T-cell (primary cell): ENCODE results near the gene COL15A1. TPM values are rescaled to one million over a fixed set of nuclear protein-coding genes. Genes with fewer than 3 reads are reported as not detected.

ENCODE experiments used
- ATAC-seq, 4 experiments: fragments of 200-7000 bp in 3 of 4; fragments of 150-1000 bp in 1 of 4; cut with Tn5 transposase; replicated peaks in 1 of 4; 1 replicate in 3 of 4; 2 replicates in 1 of 4; pipeline ENCODE4 v1.10.0; 2021; ENCODE audit warnings: moderate library complexity in 3 of 4, mild to moderate bottlenecking in 2 of 4, moderate number of reproducible peaks in 1 of 4
- CTCF ChIA-PET, 2 donors: fragments of 300-600 bp; sonication (Branson Sonifier 250); formaldehyde crosslinking; loops; one replicate each; lab custom pipeline; 2022; ENCODE audit warnings: antibody characterized with exemption in 2 of 2; lab: Charles Lee
- POLR2A ChIA-PET, 2 donors: fragments of 300-600 bp; sonication (Branson Sonifier 250); formaldehyde crosslinking; loops; one replicate each; lab custom pipeline; 2022; ENCODE audit warnings: antibody characterized with exemption in 2 of 2; lab: Charles Lee
- DNase-seq, 35 experiments: peaks; one replicate each; pipeline versions ENCODE4 v3.0.0 to v3.0.0-alpha.2; 2013 to 2023
- H3K27ac ChIP-seq: one replicate; pipeline ENCODE4 v1.5.1; 2013; ENCODE audit warnings: low read length
- H3K27me3 ChIP-seq, 2 experiments: replicated peaks in 1 of 2; 1 replicate in 1 of 2; 2 replicates in 1 of 2; pipeline versions ENCODE4 v1.6.1 to v1.7.0; 2013; ENCODE audit warnings: low read length in 1 of 2, mixed read lengths in 1 of 2; ENCODE audit not compliant: control insufficient read depth in 2 of 2, insufficient read depth in 2 of 2; ENCODE audit errors: extremely low read depth in 1 of 2
- H3K36me3 ChIP-seq, 2 donors: 1 replicate in 1 of 2; 2 replicates in 1 of 2; pipeline versions ENCODE4 v1.6.1 to v1.7.0; 2013; ENCODE audit warnings: low read length in 1 of 2; ENCODE audit not compliant: control insufficient read depth in 2 of 2, insufficient read depth in 1 of 2; ENCODE audit errors: extremely low read depth in 1 of 2
- H3K4me1 ChIP-seq, 2 experiments: 1 replicate in 1 of 2; 2 replicates in 1 of 2; pipeline versions ENCODE4 v1.6.1 to v1.7.0; 2013; ENCODE audit warnings: low read length in 2 of 2, mixed read lengths in 1 of 2; ENCODE audit not compliant: insufficient read depth in 2 of 2, control insufficient read depth in 1 of 2; ENCODE audit errors: extremely low read depth in 1 of 2
- H3K4me3 ChIP-seq, 2 donors: 1 replicate in 1 of 2; 2 replicates in 1 of 2; pipeline versions ENCODE4 v1.5.1 to v1.7.0; 2013; ENCODE audit warnings: mild to moderate bottlenecking in 2 of 2, low read length in 1 of 2, moderate library complexity in 1 of 2; ENCODE audit not compliant: control insufficient read depth in 1 of 2; ENCODE audit errors: extremely low read depth in 1 of 2
- H3K9me3 ChIP-seq: 2 replicates; pipeline ENCODE4 v1.7.0; 2013
- H3K27ac Mint-ChIP-seq, 2 donors: one replicate each; pipeline ENCODE4 v1.8.0; 2020 to 2021; ENCODE audit warnings: mild to moderate bottlenecking in 2 of 2, mixed read lengths in 2 of 2
- H3K27me3 Mint-ChIP-seq, 2 donors: one replicate each; pipeline ENCODE4 v1.8.0; 2021 to 2022; ENCODE audit warnings: mixed read lengths in 2 of 2
- H3K36me3 Mint-ChIP-seq: one replicate; pipeline ENCODE4 v1.8.0; 2021; ENCODE audit warnings: mixed read lengths
- H3K4me1 Mint-ChIP-seq, 3 donors: one replicate each; pipeline ENCODE4 v1.8.0; 2020 to 2022; ENCODE audit warnings: mixed read lengths in 3 of 3, mild to moderate bottlenecking in 1 of 3
- H3K4me3 Mint-ChIP-seq, 3 donors: one replicate each; pipeline ENCODE4 v1.8.0; 2020 to 2022; ENCODE audit warnings: mild to moderate bottlenecking in 3 of 3, mixed read lengths in 3 of 3, moderate library complexity in 3 of 3
- H3K9me3 Mint-ChIP-seq, 3 donors: one replicate each; pipeline ENCODE4 v1.8.0; 2020 to 2022; ENCODE audit warnings: mixed read lengths in 3 of 3
- WGBS: methylation state at CpG from one replicate; pipeline ENCODE4 v1.1.5; 2013; ENCODE audit warnings: missing lambda C conversion rate; ENCODE audit not compliant: insufficient coverage; 5-methylcytosine and 5-hydroxymethylcytosine counted together
- total RNA-seq, 35 experiments: library from RNA in 6 of 35; stranded (reverse) in 6 of 35; fragments of 120-200 nt in 1 of 35; gene quantifications; one replicate each; pipeline versions ENCODE4 v1.2.1 to v1.2.4 and lab custom pipeline; 2013 to 2026

COL15A1 gene
- total RNA-seq, 5 donors from 2014 or later (not counting 1 experiment from before 2014, with no cell fraction given), result 0.15 to 0.20 (median 0.19) TPM; not detected in 2

GRCh38 chr9:98978231-98978681, 34.5 kb downstream of the COL15A1 start:
- CTCF ChIA-PET, result interaction anchor here (0.5 to 0.6 kb wide), 5 partner anchors 28 to 1464 kb away, joined by 3 read pairs; no protein-coding TSS in a partner anchor
- no peak overlapping the region for H3K27ac Mint-ChIP-seq
- Histone ChIP-seq H3K27me3 (peaks cover 3 to 37% of the 10 kb centered on the region in 2 experiments), H3K9me3 (no peaks in the 10 kb centered on the region), H3K4me3 (no peak overlapping the region), H3K27ac (no peak overlapping the region), H3K4me1 (peaks cover 5 to 9% of the 10 kb centered on the region in 2 experiments), H3K36me3 (no peaks in the 10 kb centered on the region)
- no peak for DNase-seq
- H3K36me3 Mint-ChIP-seq, result no peaks in the 10 kb centered on the region
- no peak for ATAC-seq
- H3K4me1 Mint-ChIP-seq, result peaks cover 5 to 12% (median 9%) of the 10 kb centered on the region in 3 donors
- no peak overlapping the region for H3K4me3 Mint-ChIP-seq
- H3K9me3 Mint-ChIP-seq, result no peaks in the 10 kb centered on the region
- POLR2A ChIA-PET, result no interaction called here
- peaks cover 6 to 13% of the 10 kb centered on the region in 2 donors for H3K27me3 Mint-ChIP-seq
- WGBS, result 72% methylated on average over 2 of the region's 5 CpGs

GRCh38 chr9:98980291-98980690, 36.6 kb downstream of the COL15A1 start:
- ChIA-PET POLR2A (interaction anchor here in 1 of 2 donors (0.8 kb wide), 1 partner anchor 302 kb away, joined by 3 read pairs; no protein-coding TSS in a partner anchor), CTCF (interaction anchor here in 1 of 2 donors (0.6 kb wide), 1 partner anchor 180 kb away, joined by 3 read pairs; no protein-coding TSS in a partner anchor)
- Histone ChIP-seq H3K4me3 (no peak overlapping the region), H3K9me3 (no peaks in the 10 kb centered on the region), H3K36me3 (no peaks in the 10 kb centered on the region), H3K27me3 (peaks cover 3 to 27% of the 10 kb centered on the region in 2 experiments), H3K27ac (no peak overlapping the region), H3K4me1 (peaks cover 1 to 5% of the 10 kb centered on the region in 2 experiments)
- 85% methylated on average over 4 of the region's 5 CpGs for WGBS
- Mint-ChIP-seq H3K9me3 (no peaks in the 10 kb centered on the region), H3K27me3 (peaks cover 6% of the 10 kb centered on the region in 2 donors), H3K4me3 (no peak overlapping the region), H3K4me1 (peaks cover 5 to 6% (median 6%) of the 10 kb centered on the region in 3 donors), H3K36me3 (no peaks in the 10 kb centered on the region), H3K27ac (no peak overlapping the region)
- DNase-seq, result no peak
- ATAC-seq, result no peak

GRCh38 chr9:98983295-98984268, 39.9 kb downstream of the COL15A1 start:
- no peak for ATAC-seq
- no peaks in the 10 kb centered on the region for H3K9me3 ChIP-seq
- H3K27me3 ChIP-seq, result peaks cover 0 to 10% of the 10 kb centered on the region in 2 experiments
- WGBS, result 90% methylated on average over 8 of the region's 15 CpGs
- CTCF ChIA-PET, result no interaction called here
- Mint-ChIP-seq H3K27ac (no peak overlapping the region), H3K36me3 (no peaks in the 10 kb centered on the region), H3K4me3 (no peak overlapping the region), H3K9me3 (no peaks in the 10 kb centered on the region), H3K4me1 (no peaks in the 10 kb centered on the region), H3K27me3 (peaks cover 0 to 1% of the 10 kb centered on the region in 2 donors)
- no peaks in the 10 kb centered on the region for H3K36me3 ChIP-seq
- no peak overlapping the region for H3K27ac ChIP-seq
- H3K4me3 ChIP-seq, result no peak overlapping the region
- DNase-seq, result no peak
- no peaks in the 10 kb centered on the region for H3K4me1 ChIP-seq
- POLR2A ChIA-PET, result no interaction called here

- Mint-ChIP-seq H3K27ac (no peak overlapping the region), H3K4me1 (no peaks in the 10 kb centered on the region), H3K36me3 (no peaks in the 10 kb centered on the region), H3K27me3 (peaks cover 0 to 1% of the 10 kb centered on the region in 2 donors), H3K4me3 (no peak overlapping the region), H3K9me3 (no peaks in the 10 kb centered on the region)
- WGBS, result 97% methylated on average over 22 of the region's 22 CpGs
- POLR2A ChIA-PET, result no interaction called here
- no peaks in the 10 kb centered on the region for H3K9me3 ChIP-seq
- no peak for DNase-seq
- H3K4me1 ChIP-seq, result no peaks in the 10 kb centered on the region
- no peaks in the 10 kb centered on the region for H3K36me3 ChIP-seq
- H3K4me3 ChIP-seq, result no peak overlapping the region
- H3K27me3 ChIP-seq, result peaks cover 0 to 3% of the 10 kb centered on the region in 2 experiments
- CTCF ChIA-PET, result interaction anchor here in 1 of 2 donors (1.1 kb wide), 1 partner anchor 10 kb away, joined by 3 read pairs; no protein-coding TSS in a partner anchor
- ATAC-seq, result no peak
- no peak overlapping the region for H3K27ac ChIP-seq
These were observed 41.9 kb downstream of the COL15A1 start for GRCh38 chr9:98985596-98985995.

GRCh38 chr9:98986866-98987651, 43.4 kb downstream of the COL15A1 start:
- ATAC-seq (no peak), DNase-seq (no peak)
- H3K4me1 ChIP-seq, result no peaks in the 10 kb centered on the region
- no peaks in the 10 kb centered on the region for H3K36me3 ChIP-seq
- CTCF ChIA-PET, result no interaction called here
- H3K27ac Mint-ChIP-seq, result no peak overlapping the region
- H3K9me3 ChIP-seq, result no peaks in the 10 kb centered on the region
- WGBS, result 93% methylated on average over 15 of the region's 18 CpGs
- POLR2A ChIA-PET, result interaction anchor here in 1 of 2 donors (0.5 kb wide), 1 partner anchor 79 kb away, joined by 3 read pairs; no protein-coding TSS in a partner anchor
- H3K4me1 Mint-ChIP-seq, result no peaks in the 10 kb centered on the region
- no peak overlapping the region for H3K4me3 ChIP-seq
- H3K27ac ChIP-seq, result no peak overlapping the region
- H3K36me3 Mint-ChIP-seq, result no peaks in the 10 kb centered on the region
- H3K27me3 ChIP-seq, result peaks cover 0 to 3% of the 10 kb centered on the region in 2 experiments
- H3K4me3 Mint-ChIP-seq, result no peak overlapping the region
- H3K27me3 Mint-ChIP-seq, result peaks cover 0 to 1% of the 10 kb centered on the region in 2 donors
- H3K9me3 Mint-ChIP-seq, result no peaks in the 10 kb centered on the region
